Keratinocyte (primary cell): ENCODE results near the gene BAZ2B.

Source experiments
- CTCF ChIP-seq, 3 experiments: IDR thresholded peaks in 1 of 3; conservative IDR thresholded peaks in 1 of 3; optimal IDR thresholded peaks in 1 of 3; 2 replicates in 2 of 3; 3 replicates in 1 of 3; pipeline versions ENCODE3 to v1.5.1; 2011; ENCODE audit warnings: low read length in 3 of 3, mild to moderate bottlenecking in 3 of 3, moderate library complexity in 2 of 3, control low read depth in 1 of 3, inconsistent platforms in 1 of 3; ENCODE audit not compliant: insufficient read depth in 2 of 3; ENCODE audit errors: extremely low read depth in 1 of 3
- EZH2 ChIP-seq: IDR thresholded peaks from one replicate; pipeline ENCODE4 v1.6.1; 2012; ENCODE audit warnings: inconsistent platforms, mild to moderate bottlenecking, low read length, moderate library complexity

GRCh38 chr2:159612255-159612901 lies 4.0 kb downstream of the BAZ2B start:
- TF ChIP-seq CTCF (optimal IDR thresholded peaks at IDR 0.05 in 1 of 3, IDR thresholded peaks at IDR 0.05 in 1 of 3, conservative IDR thresholded peaks at IDR 0.05 in 1 of 3; ENCODE audit: extremely low read depth in 1 of 3, insufficient read depth in 2 of 3, low read length in 3 of 3) (no peak), EZH2 (no peak)
